Hair follicular keratinocyte (primary cell): Measurements from ENCODE around the gene CCDC50. TPM values are rescaled to one million over a fixed set of nuclear protein-coding genes. Genes with fewer than 3 reads are reported as not detected.

ENCODE experiments used
- total RNA-seq: library from RNA; depleted of rRNA; stranded (reverse); fragments of >200 nt; gene quantifications from 2 replicates; pipeline ENCODE4 v1.2.3, GENCODE V29; 2015

The CCDC50 gene
- 51.2 and 52.2 TPM in 2 replicates for total RNA-seq

GRCh38 chr3:191328962-191329653 is at the start of gene CCDC50:
TSS of gene CCDC50 (plus strand) at chr3:191329394. CDS start at chr3:191329675, 281 bp downstream.

GRCh38 chr3:191329654-191330529 is 698 bp downstream of the CCDC50 start, which contains the start of gene UTS2B:
TSS of gene UTS2B (minus strand) at chr3:191330526. CDS start at chr3:191282189, 48,337 bp downstream.

Other genes starting within 250 kb of the CCDC50 start
- not detected in 2 replicates for gene OSTN, start 130.2 kb upstream of the CCDC50 start, total RNA-seq
- gene UTS2B, start 1.1 kb downstream of the CCDC50 start, total RNA-seq, result not detected in 2 replicates
- not detected in 2 replicates for gene PYDC2, start 131.8 kb downstream of the CCDC50 start, total RNA-seq